ENCODE data around the gene CCR9.

- no peak for TF ChIP-seq POLR2AphosphoS5 (IDR thresholded peaks at IDR 0.05)
- TF ChIP-seq CTCF (IDR thresholded peaks at IDR 0.05): no peak
- TF ChIP-seq EP300 (IDR thresholded peaks at IDR 0.05): no peak
Measured at GRCh38 chr3:45878124-45878523, 8.2 kb upstream of the CCR9 start.

All from esophagus muscularis mucosa (tissue), 4 donors.